Spleen (tissue), 11 donors: ENCODE data around the gene SLC1A4. TPM values are rescaled to one million over a fixed set of nuclear protein-coding genes. Genes with fewer than 3 reads are reported as not detected.

ENCODE experiments used
- DNase-seq: peaks from one replicate; pipeline ENCODE4 v3.0.0-alpha.2; 2020
- H3K27ac ChIP-seq, 8 donors: fragments of 200-600 bp; sonication (generic) in 7 of 8; 1 replicate in 4 of 8; 2 replicates in 4 of 8; pipeline versions ENCODE4 v1.5.0 to v1.8.0; 2016 to 2021; ENCODE audit warnings: inconsistent platforms in 4 of 8, mild to moderate bottlenecking in 4 of 8, moderate library complexity in 1 of 8
- H3K27me3 ChIP-seq, 7 donors: fragments of 200-600 bp; sonication (generic) in 6 of 7; replicated peaks in 1 of 7; 1 replicate in 4 of 7; 2 replicates in 3 of 7; pipeline versions ENCODE4 v1.5.0 to v1.8.0; 2016 to 2021; ENCODE audit warnings: inconsistent platforms in 3 of 7, mild to moderate bottlenecking in 1 of 7
- H3K36me3 ChIP-seq, 6 donors: fragments of 200-600 bp; sonication (generic) in 5 of 6; 1 replicate in 4 of 6; 2 replicates in 2 of 6; pipeline versions ENCODE4 v1.5.0 to v1.8.0; 2016 to 2021; ENCODE audit warnings: inconsistent platforms in 2 of 6
- H3K4me1 ChIP-seq, 6 donors: fragments of 200-600 bp; sonication (generic) in 5 of 6; 1 replicate in 3 of 6; 2 replicates in 3 of 6; pipeline versions ENCODE4 v1.5.0 to v1.8.0; 2016 to 2021; ENCODE audit warnings: inconsistent platforms in 3 of 6
- H3K4me3 ChIP-seq, 8 donors: fragments of 200-600 bp; sonication (generic) in 7 of 8; 1 replicate in 4 of 8; 2 replicates in 4 of 8; pipeline versions ENCODE4 v1.5.0 to v1.8.0; 2016 to 2021; ENCODE audit warnings: inconsistent platforms in 4 of 8, mild to moderate bottlenecking in 4 of 8, moderate library complexity in 2 of 8
- H3K9me3 ChIP-seq, 8 donors: fragments of 200-600 bp; sonication (generic) in 7 of 8; 1 replicate in 4 of 8; 2 replicates in 4 of 8; pipeline versions ENCODE4 v1.5.0 to v1.8.0; 2016 to 2021; ENCODE audit warnings: inconsistent platforms in 4 of 8
- CTCF ChIP-seq, 11 experiments: fragments of 200-600 bp in 7 of 11; fragments of 450-650 bp in 4 of 11; sonication (generic) in 4 of 11; IDR thresholded peaks in 8 of 11; conservative IDR thresholded peaks in 3 of 11; 1 replicate in 7 of 11; 2 replicates in 4 of 11; pipeline versions ENCODE4 v1.4.0 to v1.8.0; 2016 to 2021; ENCODE audit warnings: antibody characterized with exemption in 11 of 11, inconsistent platforms in 4 of 11, mild to moderate bottlenecking in 1 of 11
- POLR2A ChIP-seq, 3 donors: fragments of 450-650 bp; IDR thresholded peaks; one replicate each; pipeline ENCODE4 v1.5.1; 2017; ENCODE audit warnings: antibody characterized with exemption in 3 of 3, mild to moderate bottlenecking in 1 of 3
- POLR2AphosphoS5 ChIP-seq, 3 donors: sonication (generic); formaldehyde crosslinking; IDR thresholded peaks; one replicate each; pipeline ENCODE4 v1.5.1; 2017; ENCODE audit warnings: antibody characterized with exemption in 3 of 3
- WGBS, 5 donors: extraction: QIAGEN DNeasy Blood & Tissue Kit in 3 of 5; methylation state at CpG; one replicate each; pipeline versions ENCODE4 v1.1.5 to v1.1.7; 2013 to 2018; 5-methylcytosine and 5-hydroxymethylcytosine counted together
- intact Hi-C: fragments of 100-400 bp; cut with DNase I; formaldehyde crosslinking; loops from one replicate; pipeline ENCODE4 v1.15.0; 2023; ENCODE audit warnings: low total_unique reads
- polyA plus RNA-seq, 3 donors: library from polyadenylated mRNA; stranded (reverse); fragments of 200-250 nt; gene quantifications; one replicate each; pipeline ENCODE4 v1.2.1, GENCODE V29; 2013
- total RNA-seq, 7 donors: library from RNA; depleted of rRNA in 3 of 7; stranded (reverse); fragments of >200 nt in 3 of 7; fragmentation: NEBNext Ultra II Directional in 4 of 7; extraction: Animal tissue kit (Norgen Biotek cat#: 25700) in 4 of 7; gene quantifications; one replicate each; pipeline versions ENCODE4 v1.1.0 to v1.2.1, GENCODE V29; 2016 to 2021
- donor health status: healthy with polysubstance abuse.
- donor health status: DM: no; HTN: no; CAD: no; lungs with moderate emphysema.
- donor health status: DM: no; HTN: no; CAD: no.
- donor health status: Bipolar disorder and iron deficiency.
- donor health status: healthy.
- donor health status: DM: no; HTN: no; CAD: no.
- donor health status: DM: yes; HTN: yes; CAD: no.

SLC1A4 gene
- total and polyA plus RNA-seq, 10 donors, result 2.5 to 32.0 (median 15.7) TPM

- no peaks in the 10 kb centered on the region for H3K9me3 ChIP-seq
- H3K27ac ChIP-seq, result peak overlapping the region; percentile 80 to 93 (median 91)
- TF ChIP-seq POLR2A (IDR thresholded peaks at IDR 0.05), result no peak
- no peak for TF ChIP-seq POLR2AphosphoS5 (IDR thresholded peaks at IDR 0.05)
- peak in 1 of 11 experiments; percentile 4 for TF ChIP-seq CTCF (IDR thresholded peaks at IDR 0.05 in 8 of 11, conservative IDR thresholded peaks at IDR 0.05 in 3 of 11)
- H3K4me1 ChIP-seq, result peaks cover 40 to 78% (median 65%) of the 10 kb centered on the region in 6 donors
- 4 to 12% (median 6%) methylated on average over 33 to 42 of the region's 42 CpGs for WGBS, 5 donors
- H3K27me3 ChIP-seq, result no peaks in the 10 kb centered on the region
- no peaks in the 10 kb centered on the region for H3K36me3 ChIP-seq
- intact Hi-C loops, result no loop called here
- peak overlapping the region; percentile 70 to 99 (median 94) for H3K4me3 ChIP-seq
- DNase-seq, result peak; percentile 95
Observed at GRCh38 chr2:65055422-65056214, 66.4 kb downstream of the SLC1A4 start.

- intact Hi-C loops, result no loop called here
- DNase-seq, result peak; percentile 98
- Histone ChIP-seq H3K4me1 (peaks cover 40 to 86% (median 68%) of the 10 kb centered on the region in 6 donors), H3K27ac (peak within 1 kb of the TSS; percentile 80 to 93 (median 91)), H3K4me3 (peak within 1 kb of the TSS; percentile 70 to 99 (median 94)), H3K27me3 (no peaks in the 10 kb centered on the region), H3K9me3 (no peaks in the 10 kb centered on the region), H3K36me3 (no peaks in the 10 kb centered on the region)
- 0 to 1% (median 0%) methylated on average over 39 to 99 of the region's 99 CpGs for WGBS, 5 donors
- TF ChIP-seq CTCF (IDR thresholded peaks at IDR 0.05 in 8 of 11, conservative IDR thresholded peaks at IDR 0.05 in 3 of 11) (peak in 3 of 11 experiments; percentile 20 to 30 (median 21)), POLR2A (IDR thresholded peaks at IDR 0.05) (peak in 2 of 3 donors; percentile 53 to 82), POLR2AphosphoS5 (IDR thresholded peaks at IDR 0.05) (peak; percentile 92 to 96 (median 95))
Observed at GRCh38 chr2:65056215-65057053, 67.2 kb downstream of the SLC1A4 start, which contains the start of gene CEP68. Gene CEP68, plus strand, starts transcription at chr2:65056416. Its CDS starts 13,029 bp downstream, at chr2:65069445.

GRCh38 chr2:65057054-65057375 lies 67.8 kb downstream of the SLC1A4 start:
- no peaks in the 10 kb centered on the region for H3K27me3 ChIP-seq
- intact Hi-C loops, result no loop called here
- peak overlapping the region; percentile 70 to 99 (median 94) for H3K4me3 ChIP-seq
- 2 to 7% (median 7%) methylated on average over 5 of the region's 5 CpGs for WGBS, 5 donors
- no peaks in the 10 kb centered on the region for H3K36me3 ChIP-seq
- TF ChIP-seq POLR2A (IDR thresholded peaks at IDR 0.05), result no peak
- no peak for TF ChIP-seq POLR2AphosphoS5 (IDR thresholded peaks at IDR 0.05)
- no peak for TF ChIP-seq CTCF (IDR thresholded peaks at IDR 0.05 in 8 of 11, conservative IDR thresholded peaks at IDR 0.05 in 3 of 11)
- peaks cover 40 to 90% (median 71%) of the 10 kb centered on the region in 6 donors for H3K4me1 ChIP-seq
- no peak for DNase-seq
- peak overlapping the region; percentile 80 to 93 (median 91) for H3K27ac ChIP-seq
- no peaks in the 10 kb centered on the region for H3K9me3 ChIP-seq
